Peyer's patch (tissue), 4 donors: ENCODE measurements around the gene TNFSF15. TPM values are rescaled to one million over a fixed set of nuclear protein-coding genes. Genes with fewer than 3 reads are reported as not detected.
A peak's percentile ranks its signal among the peaks of the same experiment; 100 is the strongest.
"Not testable (repeated sequence)": the region's sequence is repeated elsewhere in the genome, so short reads cannot be mapped to it uniquely, and the experiment has no call there.

ENCODE experiments used
- DNase-seq, 3 donors: peaks; one replicate each; pipeline ENCODE4 v3.0.0-alpha.2; 2017 to 2019
- H3K27ac ChIP-seq, 4 donors: fragments of 200-600 bp; sonication (generic); one replicate each; pipeline ENCODE4 v1.5.1; 2016 to 2019
- H3K27me3 ChIP-seq, 2 donors: fragments of 200-600 bp; sonication (generic); one replicate each; pipeline ENCODE4 v1.5.1; 2019
- H3K36me3 ChIP-seq, 3 donors: fragments of 200-600 bp; sonication (generic); one replicate each; pipeline ENCODE4 v1.5.1; 2016 to 2019
- H3K4me1 ChIP-seq, 4 donors: fragments of 200-600 bp; sonication (generic); one replicate each; pipeline ENCODE4 v1.5.1; 2016 to 2019
- H3K4me3 ChIP-seq, 4 donors: fragments of 200-600 bp; sonication (generic); 1 replicate in 3 of 4; 2 replicates in 1 of 4; pipeline ENCODE4 v1.5.1; 2016 to 2019; ENCODE audit warnings: mild to moderate bottlenecking in 1 of 4
- H3K9me3 ChIP-seq, 4 donors: fragments of 200-600 bp; sonication (generic); one replicate each; pipeline ENCODE4 v1.5.1; 2016 to 2019; ENCODE audit warnings: mild to moderate bottlenecking in 1 of 4
- POLR2A ChIP-seq, 2 donors: fragments of 450-650 bp; IDR thresholded peaks; one replicate each; pipeline ENCODE4 v1.5.1; 2017; ENCODE audit warnings: antibody characterized with exemption in 2 of 2, mild to moderate bottlenecking in 2 of 2, moderate library complexity in 2 of 2
- total RNA-seq, 4 donors: library from RNA; depleted of rRNA; stranded (reverse); fragments of >200 nt; gene quantifications; one replicate each; pipeline ENCODE4 v1.1.0, GENCODE V29; 2016
- TF ChIP-seq, protein P1 (sequence below), 6 experiments: fragments of 450-650 bp in 4 of 6; fragments of 200-600 bp in 2 of 6; sonication (generic) in 1 of 6; IDR thresholded peaks; one replicate each; pipeline ENCODE4 v1.5.1; 2017 to 2019; ENCODE audit warnings: antibody characterized with exemption in 6 of 6, mild to moderate bottlenecking in 3 of 6, moderate library complexity in 1 of 6

The TNFSF15 gene
- total RNA-seq, 4 donors from 2014 or later: 0.83 to 2.3 (median 1.6) TPM

DNA sequence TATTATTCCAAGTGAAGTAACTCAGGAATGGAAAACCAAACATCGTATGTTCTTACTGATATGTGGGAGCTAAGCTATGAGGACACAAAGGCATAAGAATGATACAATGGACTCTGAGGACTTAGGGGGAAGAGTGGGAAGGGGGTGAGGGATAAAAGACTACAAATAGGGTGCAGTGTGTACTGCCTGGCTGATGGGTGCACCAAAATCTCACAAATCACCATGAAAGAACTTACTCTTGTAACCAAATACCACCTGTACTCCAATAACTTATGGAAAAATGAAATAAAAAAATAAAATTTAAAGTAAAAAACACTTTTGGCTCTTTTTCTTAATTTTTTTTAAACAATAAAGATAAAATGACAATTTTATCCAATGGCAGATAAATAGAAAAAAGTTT is 64.3 kb downstream of the TNFSF15 start:
- not testable (repeated sequence) for H3K4me3 ChIP-seq, H3K9me3 ChIP-seq, H3K27me3 ChIP-seq, H3K36me3 ChIP-seq, DNase-seq, H3K4me1 ChIP-seq, H3K27ac ChIP-seq
- TF ChIP-seq, protein P1, sequence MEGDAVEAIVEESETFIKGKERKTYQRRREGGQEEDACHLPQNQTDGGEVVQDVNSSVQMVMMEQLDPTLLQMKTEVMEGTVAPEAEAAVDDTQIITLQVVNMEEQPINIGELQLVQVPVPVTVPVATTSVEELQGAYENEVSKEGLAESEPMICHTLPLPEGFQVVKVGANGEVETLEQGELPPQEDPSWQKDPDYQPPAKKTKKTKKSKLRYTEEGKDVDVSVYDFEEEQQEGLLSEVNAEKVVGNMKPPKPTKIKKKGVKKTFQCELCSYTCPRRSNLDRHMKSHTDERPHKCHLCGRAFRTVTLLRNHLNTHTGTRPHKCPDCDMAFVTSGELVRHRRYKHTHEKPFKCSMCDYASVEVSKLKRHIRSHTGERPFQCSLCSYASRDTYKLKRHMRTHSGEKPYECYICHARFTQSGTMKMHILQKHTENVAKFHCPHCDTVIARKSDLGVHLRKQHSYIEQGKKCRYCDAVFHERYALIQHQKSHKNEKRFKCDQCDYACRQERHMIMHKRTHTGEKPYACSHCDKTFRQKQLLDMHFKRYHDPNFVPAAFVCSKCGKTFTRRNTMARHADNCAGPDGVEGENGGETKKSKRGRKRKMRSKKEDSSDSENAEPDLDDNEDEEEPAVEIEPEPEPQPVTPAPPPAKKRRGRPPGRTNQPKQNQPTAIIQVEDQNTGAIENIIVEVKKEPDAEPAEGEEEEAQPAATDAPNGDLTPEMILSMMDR (IDR thresholded peaks at IDR 0.05): peak in 2 of 6 experiments; percentile 18 to 20

DNA sequence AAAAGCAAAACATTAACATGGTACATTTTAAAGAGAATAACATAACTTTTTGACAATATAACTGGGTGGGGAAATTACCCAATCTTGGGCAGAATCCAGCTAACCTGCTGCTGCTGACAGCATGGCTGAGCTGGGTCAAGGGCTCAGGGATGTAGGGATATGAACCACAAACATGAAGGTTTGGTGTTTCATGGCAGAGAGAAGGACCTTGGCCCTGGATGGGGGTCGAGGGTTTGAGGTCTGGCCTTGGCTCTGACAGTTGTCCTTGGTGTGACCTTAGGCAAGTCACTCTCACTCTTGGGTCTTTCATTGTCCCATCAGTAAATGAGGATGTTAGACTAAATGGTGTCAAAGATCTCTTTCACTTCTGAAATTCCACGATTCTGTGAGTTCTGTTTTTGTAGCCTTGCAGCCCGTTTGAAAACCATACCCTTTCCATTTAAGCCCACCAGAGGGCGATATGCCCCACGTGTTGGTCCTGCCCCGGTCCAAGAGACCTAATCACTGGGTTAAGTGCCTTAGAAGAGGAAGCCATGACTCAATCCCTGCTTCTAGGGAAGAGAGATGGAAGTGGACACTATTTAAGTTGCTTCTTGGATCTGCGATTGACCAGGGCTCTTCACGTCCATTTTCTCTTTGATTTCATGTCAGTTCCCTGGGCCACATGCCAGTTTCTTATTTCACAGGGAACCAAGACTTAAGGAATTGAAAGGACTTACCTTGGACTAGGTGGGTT is 67.1 kb downstream of the TNFSF15 start:
- no peaks in the 10 kb centered on the region for H3K9me3 ChIP-seq

DNA sequence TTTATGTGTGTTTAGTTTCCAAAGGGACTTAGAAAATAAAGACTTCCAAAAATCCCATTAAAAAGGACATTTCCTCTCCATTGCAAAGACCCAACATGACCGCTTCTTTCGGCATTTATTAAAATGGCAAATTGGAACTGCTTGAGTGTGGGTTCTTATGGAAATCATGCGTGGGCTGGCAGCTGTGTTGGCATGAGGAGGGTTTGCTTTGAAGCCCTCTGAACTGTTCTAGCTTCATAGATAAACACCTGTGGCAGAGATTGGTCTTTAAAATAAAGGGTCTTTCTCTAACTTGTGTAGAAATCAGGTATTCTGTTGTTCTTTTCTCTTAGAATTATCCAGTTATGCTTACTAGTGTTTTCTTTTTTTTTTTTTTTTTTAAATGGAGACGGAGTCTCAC is 68.0 kb downstream of the TNFSF15 start:
- H3K4me3 ChIP-seq: no peak overlapping the region
- no peak overlapping the region for H3K27ac ChIP-seq
- no peak for DNase-seq
- H3K36me3 ChIP-seq: no peaks in the 10 kb centered on the region
- no peak for TF ChIP-seq POLR2A (IDR thresholded peaks at IDR 0.05)
- TF ChIP-seq, protein P1 (IDR thresholded peaks at IDR 0.05): no peak
- H3K9me3 ChIP-seq: no peaks in the 10 kb centered on the region
- H3K4me1 ChIP-seq: peaks cover 0 to 5% (median 0%) of the 10 kb centered on the region in 4 donors
- no peaks in the 10 kb centered on the region for H3K27me3 ChIP-seq

More for the DNA sequence above, 67.1 kb downstream of the TNFSF15 start:
- TF ChIP-seq, protein P1 (IDR thresholded peaks at IDR 0.05): peak; percentile 83 to 95 (median 92)
- TF ChIP-seq POLR2A (IDR thresholded peaks at IDR 0.05): no peak
- Histone ChIP-seq H3K4me1 (peaks cover 0 to 5% (median 0%) of the 10 kb centered on the region in 4 donors), H3K36me3 (no peaks in the 10 kb centered on the region), H3K27ac (no peak overlapping the region), H3K4me3 (no peak overlapping the region), H3K27me3 (no peaks in the 10 kb centered on the region)
- DNase-seq: peak; percentile 63 to 91 (median 72)

DNA sequence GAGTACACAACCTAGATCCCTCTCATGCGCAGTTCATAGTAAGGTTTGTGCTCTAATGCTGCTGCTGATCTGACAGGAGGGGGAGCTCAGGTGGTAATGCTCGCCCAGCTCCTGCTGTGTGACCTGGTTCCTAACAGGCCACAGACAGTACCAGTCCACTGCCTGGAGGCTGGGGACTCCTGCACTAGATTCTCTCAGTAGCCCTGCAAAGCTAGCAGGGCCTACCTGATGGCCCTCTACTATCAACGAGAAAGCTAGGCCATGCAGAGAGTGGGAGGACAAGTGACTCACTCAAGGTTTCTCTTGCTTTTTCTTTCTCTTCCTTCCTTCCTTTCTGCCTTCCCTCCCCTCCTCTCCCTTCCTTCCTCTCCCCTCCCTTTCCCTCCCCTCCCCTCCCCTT is 68.7 kb downstream of the TNFSF15 start:
- H3K27me3 ChIP-seq: no peaks in the 10 kb centered on the region
- no peak for DNase-seq
- no peak for TF ChIP-seq POLR2A (IDR thresholded peaks at IDR 0.05)
- TF ChIP-seq, protein P1 (IDR thresholded peaks at IDR 0.05): no peak
- H3K27ac ChIP-seq: peak overlapping the region in 1 of 4 donors; percentile 12
- H3K36me3 ChIP-seq: no peaks in the 10 kb centered on the region
- H3K4me3 ChIP-seq: no peak overlapping the region
- H3K4me1 ChIP-seq: peaks cover 0 to 5% (median 0%) of the 10 kb centered on the region in 4 donors
- H3K9me3 ChIP-seq: no peaks in the 10 kb centered on the region

DNA sequence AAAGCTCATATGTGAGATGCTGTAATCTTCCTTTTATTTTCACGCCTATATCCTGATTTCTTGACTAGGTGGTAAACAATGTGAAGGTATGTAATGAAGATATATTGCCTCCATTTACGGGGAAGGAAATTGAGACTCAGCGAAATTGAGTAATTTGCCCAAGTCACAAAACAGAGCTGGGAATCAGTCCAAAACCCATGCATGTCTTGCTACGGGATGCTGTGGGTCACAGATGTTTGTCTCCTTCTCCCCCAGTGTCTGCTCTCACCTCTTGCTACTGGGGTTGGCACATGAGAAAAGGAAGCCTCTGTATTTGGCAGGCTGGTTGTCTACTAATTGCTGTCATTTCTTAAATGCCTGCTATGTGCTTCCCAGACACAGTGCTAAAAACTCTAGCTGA is 70.1 kb downstream of the TNFSF15 start:
- no peak for DNase-seq
- Histone ChIP-seq H3K36me3 (no peaks in the 10 kb centered on the region), H3K27ac (no peak overlapping the region), H3K9me3 (no peaks in the 10 kb centered on the region), H3K27me3 (no peaks in the 10 kb centered on the region), H3K4me3 (no peak overlapping the region), H3K4me1 (peaks cover 0 to 7% (median 4%) of the 10 kb centered on the region in 4 donors)
- TF ChIP-seq, protein P1 (IDR thresholded peaks at IDR 0.05): no peak
- TF ChIP-seq POLR2A (IDR thresholded peaks at IDR 0.05): no peak

DNA sequence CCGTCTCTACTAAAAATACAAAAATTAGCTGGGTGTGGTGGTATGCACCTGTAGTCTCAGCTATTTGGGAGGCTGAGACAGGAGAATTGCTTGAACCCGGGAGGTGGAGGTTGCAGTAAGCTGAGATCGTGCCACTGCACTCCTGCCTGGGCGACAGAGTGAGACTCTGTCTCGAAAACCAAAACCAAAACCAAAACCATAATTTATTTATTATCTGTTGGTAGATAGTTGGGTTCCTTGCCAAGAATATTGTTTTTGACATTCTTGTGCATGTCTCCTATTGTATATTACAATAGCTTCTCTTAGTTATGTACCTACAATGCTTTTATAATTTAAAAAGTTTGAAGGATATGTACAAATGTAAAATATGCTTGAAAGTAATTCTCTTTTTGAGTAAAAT is 70.7 kb downstream of the TNFSF15 start:
- not testable (repeated sequence) for H3K4me1 ChIP-seq, H3K36me3 ChIP-seq, DNase-seq, H3K27me3 ChIP-seq, H3K27ac ChIP-seq, H3K4me3 ChIP-seq, H3K9me3 ChIP-seq

Other genes with a start within 250 kb of the TNFSF15 start
- gene ATP6V1G1, start 218.3 kb downstream of the TNFSF15 start, total RNA-seq: 100 to 1,000 TPM in 3 of 4 donors, 10 to 100 TPM in 1; 84.3 to 166 (median 107) TPM
- gene TMEM268, start 194.7 kb downstream of the TNFSF15 start, total RNA-seq: 10 to 100 TPM in 2 of 4 donors, 1 to 10 TPM in 2; 3.5 to 24.8 (median 8.9) TPM
- gene TEX53, start 148.2 kb downstream of the TNFSF15 start, total RNA-seq: not detected
- not detected for gene TEX48, start 123.8 kb downstream of the TNFSF15 start, total RNA-seq
- gene TNFSF8, start 124.6 kb upstream of the TNFSF15 start, total RNA-seq: 10 to 100 TPM in 1 of 4 donors, 1 to 10 TPM in 3; 2.1 to 11.6 (median 4.7) TPM